NCI-H1105 (cell line): Measurements from ENCODE around the gene KCTD17.

Experiments
- DNase-seq: peaks from one replicate; lab custom pipeline; 2025; lab: John Stamatoyannopoulos, UW

Gene KCTD17

DNA sequence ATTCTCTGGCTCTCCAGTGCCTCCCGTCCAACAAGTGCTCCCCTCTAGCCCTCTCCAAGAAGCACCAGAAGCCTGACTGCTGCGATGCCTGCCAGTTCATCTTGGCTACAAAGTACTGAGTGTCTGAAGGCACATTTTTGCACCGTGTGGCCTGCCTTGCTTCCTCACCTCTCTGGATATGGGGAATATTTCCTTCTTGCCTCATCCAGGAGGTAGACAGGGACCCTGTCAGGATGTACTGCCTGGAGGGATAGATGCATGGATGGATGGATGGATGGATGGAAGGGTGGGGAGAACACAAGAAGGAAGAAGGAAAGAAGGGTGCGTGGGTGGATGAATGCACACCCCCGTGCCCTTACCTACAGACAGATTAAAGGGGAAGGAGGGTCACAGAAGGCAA, 27.6 kb downstream of the KCTD17 start:
- DNase-seq = no peak

DNA sequence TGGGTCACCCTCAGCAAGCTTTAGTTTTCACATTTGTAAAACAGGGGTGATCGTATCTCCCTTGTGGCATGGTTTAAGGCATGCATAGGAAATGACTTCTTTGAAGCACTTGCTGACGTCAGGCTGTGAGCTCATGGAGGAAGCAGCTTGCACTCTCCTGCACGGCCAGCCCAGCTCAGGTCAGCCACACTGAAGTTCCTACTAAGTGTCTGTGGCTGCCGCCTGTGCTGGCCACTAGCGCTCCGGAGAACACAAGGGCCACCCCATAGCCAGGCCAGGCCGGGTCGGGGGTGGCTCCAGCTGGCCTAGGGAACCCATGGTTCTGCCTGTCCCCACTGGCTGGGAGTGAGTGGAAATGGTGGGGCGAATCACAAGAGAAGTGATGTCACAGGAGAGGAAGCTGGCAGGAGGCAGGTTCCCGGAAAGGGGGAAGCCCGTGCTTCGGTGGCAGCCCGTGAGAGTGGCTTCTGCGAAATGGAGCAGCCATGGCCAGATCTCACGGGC, 28.2 kb downstream of the KCTD17 start:
- DNase-seq = no peak

DNA sequence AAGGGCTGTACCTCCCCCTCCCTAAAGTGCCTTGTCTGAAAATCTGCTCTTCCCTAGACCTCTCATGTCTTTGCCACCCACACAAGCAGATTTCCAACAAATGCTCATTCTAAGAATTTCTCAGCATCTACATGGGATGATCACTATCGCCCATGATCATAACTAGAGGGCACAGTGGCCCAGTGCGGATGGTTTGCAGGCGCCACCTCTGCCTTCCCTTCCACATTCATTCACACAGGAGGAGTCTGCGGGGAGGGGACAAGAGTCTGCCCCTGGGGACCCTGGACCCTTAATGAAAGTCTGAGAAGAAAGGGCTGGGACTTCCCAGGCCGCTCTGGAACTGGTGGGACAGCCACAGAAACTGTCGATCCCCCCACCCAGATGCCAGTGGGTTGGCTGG, 28.9 kb downstream of the KCTD17 start:
- no peak for DNase-seq

DNA sequence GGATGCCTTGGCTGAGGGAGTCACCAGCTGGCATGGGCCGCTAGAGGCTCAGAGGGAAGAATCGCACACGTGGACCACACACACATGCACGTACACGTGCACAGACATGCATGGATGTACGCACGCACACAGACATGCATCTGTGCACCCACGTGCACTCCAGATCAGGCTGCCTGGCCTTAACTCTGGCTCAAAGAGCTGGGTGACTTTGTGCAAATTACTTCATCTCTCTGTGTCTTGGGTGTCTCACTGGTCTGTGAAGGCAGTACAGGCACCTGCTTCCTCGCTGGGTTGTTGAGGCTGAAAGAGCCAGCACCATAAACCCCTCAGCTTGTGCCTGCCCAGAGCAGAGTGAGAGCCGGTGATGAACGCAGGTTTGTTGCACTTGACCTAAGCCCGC, 29.3 kb downstream of the KCTD17 start:
- DNase-seq = no peak

DNA sequence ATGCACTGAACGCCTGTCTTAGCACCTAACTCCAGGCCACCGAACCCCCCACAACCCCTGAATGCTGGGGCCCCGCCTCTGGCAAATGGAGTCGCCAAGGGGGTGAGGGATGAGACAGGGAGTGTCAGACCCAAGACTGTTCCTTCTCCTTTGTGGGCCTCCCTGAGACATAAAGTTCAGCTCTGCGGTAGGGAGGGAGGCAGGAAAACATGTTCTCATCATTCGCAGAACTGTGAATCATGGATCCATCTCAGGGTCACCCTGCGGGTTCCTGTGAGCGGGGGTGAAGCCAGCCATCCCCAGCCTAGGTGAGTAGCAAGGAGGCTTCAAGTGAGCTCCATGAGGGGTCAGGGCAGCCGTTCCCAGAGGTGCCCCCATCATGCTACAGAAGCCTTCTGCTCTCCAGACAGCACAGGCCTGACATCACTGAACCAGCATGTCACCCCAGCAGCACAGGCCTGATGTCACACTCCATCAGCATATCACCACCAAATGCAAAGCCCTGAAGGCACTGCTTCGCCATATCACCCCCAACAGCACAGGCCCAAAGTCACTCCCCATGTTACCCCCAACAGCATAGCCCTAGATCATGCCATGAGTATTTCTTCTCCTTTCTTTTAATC, 30.8 kb downstream of the KCTD17 start:
- no peak for DNase-seq

DNA sequence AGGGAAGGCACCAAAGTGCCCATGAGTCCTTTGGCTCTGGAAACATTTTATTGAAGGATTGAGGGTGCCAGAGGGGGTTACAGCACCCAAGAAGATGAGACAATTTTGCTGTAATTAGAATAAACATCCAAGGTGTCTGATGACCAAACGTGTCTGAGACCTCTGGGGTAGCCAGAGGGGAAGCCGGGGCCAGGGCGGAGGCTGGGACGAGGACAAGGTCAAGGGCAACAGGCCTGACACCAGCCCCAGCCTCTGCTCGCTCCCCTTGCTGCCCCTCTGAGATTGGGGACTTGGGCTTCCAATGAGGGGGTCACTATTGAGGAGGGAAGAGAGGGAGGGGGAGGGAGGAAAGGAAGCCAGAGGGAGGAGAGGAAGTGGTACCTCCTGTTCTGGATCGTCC, 32.4 kb downstream of the KCTD17 start:
- no peak for DNase-seq

DNA sequence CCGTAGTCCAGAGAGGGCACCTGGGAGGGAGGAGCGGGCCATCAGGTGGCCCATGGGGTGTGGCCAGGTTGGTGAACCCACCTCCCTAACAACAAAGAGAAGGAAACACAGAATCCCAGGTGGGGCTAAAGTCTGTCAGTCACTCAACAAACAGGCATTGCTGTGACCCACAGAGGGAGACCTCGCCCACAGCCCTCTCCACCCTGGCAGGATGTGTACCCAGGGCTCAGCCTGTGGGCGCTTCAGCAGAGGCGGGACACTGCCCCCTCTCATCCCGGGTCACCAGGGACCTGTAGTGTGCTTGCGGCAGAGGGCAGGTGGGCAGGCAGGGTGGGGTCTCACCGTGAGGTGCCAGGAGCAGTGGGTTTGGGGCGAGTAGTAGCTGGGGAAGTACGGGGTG, 32.8 kb downstream of the KCTD17 start:
- DNase-seq = no peak

DNA sequence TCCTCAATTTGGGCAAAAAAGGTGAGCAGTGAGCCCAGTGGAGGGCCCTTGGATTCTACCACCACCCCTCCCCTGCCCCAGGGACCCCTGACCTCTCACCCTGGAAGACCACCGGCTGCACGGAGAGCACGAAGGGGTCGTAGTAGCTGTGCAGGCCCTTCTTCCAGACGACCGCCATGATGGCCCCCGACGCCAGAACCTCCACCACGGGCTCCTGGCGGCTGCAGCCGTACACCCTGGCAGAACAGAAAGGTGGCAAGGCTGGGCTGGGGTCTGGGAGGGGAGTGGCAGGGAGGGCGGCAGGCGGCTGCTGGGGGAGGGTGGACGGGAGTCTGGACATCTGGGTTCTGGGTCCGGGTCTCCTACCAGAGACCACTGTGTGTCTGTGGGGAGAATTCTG, 34.6 kb downstream of the KCTD17 start:
- no peak for DNase-seq

DNA sequence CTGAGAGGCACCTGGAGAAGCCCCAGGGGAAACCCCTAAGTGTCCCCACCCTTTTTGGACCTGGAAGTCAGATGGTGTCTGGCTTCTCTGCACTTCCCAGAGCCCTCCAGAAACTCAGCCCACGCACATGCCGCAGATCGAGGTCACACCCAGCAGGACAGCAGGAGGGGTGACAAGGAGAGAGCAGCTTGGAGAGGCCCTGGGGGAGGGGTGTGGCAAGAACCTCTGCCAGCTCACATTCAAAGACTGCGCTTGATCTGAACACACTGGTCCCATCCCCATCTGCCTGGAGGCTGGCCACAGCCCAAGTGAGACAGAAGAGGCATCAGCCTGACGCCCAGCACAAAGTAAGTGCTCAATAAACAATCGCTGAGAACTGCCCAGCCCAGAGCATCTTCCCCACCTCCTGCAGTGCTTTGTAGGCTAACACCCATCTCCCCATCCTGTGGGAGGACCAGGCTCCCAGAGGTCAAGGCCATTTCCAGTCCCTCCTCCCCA, 36.6 kb downstream of the KCTD17 start:
- DNase-seq = no peak

DNA sequence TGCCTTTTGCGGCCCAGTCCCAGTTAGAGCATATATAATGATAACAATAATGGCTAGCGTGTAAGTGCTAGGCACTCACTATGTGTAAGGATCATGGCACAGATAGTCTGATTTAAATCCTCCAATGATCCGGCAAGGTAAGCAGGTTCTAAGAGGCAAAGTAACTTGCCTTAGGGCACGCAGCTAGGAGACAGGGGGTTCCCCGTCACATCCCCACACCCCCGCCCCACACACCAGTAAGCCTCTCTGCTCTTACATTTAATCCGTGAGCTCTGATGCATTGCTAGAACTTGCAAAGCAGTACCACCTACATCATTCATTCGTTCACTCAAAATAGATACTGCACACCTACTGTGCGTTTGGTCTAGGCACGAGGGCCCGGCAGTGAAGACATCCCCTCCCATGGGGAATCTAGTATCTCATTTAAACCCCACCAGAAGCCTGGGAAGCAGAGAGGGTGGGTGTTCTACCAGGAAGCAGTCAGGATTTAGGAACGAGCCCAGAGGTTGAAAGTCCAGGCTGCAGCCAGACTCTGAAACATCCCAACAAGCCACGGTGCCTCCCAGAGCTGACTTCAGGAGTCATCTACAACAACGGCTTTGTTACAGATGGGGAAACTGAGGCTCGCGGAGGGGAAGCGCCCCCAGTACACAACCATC, 37.3 kb downstream of the KCTD17 start:
- no peak for DNase-seq

DNA sequence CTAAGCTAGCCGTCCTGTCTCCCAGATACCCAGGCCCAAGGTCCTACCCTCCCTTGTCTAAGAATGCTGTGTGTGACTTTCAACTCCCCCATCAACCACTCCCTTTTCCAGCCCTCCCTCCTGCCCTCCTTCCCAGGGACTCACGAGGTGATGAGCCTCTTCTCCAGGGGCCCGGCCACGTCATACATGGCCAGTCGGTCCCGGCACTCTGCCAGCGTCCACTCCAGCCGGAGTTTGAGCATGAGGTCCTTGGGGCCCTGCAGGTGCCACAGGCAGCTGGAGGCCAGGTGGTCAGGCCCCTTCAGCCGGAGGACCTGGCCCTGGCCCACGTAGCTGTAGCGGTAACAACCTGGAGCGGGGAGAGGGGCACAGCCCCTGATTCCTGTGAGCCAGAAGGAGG, 37.9 kb downstream of the KCTD17 start:
- DNase-seq = no peak

DNA sequence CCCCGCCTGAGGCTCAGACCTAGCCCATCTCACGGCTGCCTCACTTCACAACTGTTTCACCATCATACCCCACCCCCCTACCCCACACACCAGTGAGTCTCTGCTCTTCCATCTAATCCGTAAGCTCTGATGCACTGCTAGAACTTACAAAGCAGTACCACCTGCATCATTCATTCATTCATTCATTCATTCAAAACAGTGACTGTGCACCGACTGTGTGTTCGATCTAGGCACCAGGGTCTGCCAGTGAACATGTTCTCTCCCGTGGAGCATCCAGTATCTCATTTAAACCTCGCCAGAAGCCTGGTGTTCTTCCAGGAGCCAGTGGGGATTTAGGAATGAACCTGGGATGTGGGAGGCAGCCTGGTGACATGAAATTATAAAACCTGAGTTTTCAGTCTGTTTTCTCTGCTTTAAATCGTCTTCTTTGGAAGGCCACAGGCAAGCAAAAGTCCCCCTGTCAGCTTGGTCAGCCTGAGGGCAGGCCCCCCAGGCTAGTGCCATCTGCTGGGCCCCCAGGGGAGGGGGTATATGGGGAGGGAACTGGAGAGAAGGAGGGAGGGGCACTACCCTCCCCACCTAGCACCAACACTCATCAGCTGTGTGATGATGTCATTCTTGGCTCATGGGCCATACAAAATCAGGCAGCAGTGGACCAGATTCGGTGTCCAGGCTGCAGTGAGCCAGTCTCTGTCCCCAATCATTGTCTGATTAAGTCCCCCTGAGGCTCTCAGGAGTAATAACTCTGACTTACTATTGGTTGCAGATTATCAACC, 39.6 kb downstream of the KCTD17 start:
- DNase-seq = no peak

DNA sequence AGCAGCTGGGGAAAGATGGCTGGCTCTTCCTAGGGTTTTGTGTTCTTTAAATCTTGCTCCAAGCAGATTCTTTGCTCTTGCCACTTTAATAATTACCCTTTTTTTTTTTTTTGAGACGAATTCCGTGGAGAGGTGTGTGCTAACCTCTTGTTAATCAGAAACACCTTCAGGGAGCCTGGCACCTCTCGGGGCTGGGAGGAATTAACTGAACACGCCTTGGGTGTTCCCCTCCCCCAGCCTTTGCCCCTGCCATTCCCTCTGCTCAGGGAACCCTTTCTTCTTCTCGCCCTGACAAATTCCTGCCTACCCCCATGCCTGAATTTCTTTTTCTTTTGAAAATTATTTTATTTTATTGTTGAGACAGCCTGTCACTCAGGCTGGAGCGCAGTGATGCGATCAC, 40.5 kb downstream of the KCTD17 start:
- no peak for DNase-seq

DNA sequence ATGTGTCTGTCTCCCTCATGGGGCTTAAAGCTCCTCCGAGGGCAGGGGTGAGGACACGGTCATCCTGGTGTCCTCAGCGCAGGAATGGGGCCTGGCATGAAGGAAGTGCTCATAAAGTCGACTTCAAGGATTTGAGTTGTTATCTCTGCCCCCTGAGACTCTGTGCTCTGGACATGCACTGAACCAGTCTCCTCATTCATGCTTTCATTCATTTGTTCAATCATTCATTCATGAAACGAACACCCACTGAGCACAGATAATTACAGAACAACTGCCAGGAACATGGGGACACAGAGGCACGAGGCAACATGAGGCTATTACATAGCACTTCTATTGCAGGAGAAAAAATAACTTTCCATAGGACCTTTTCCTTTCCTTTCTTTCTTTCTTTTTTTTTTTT, 41.5 kb downstream of the KCTD17 start:
- DNase-seq = no peak

DNA sequence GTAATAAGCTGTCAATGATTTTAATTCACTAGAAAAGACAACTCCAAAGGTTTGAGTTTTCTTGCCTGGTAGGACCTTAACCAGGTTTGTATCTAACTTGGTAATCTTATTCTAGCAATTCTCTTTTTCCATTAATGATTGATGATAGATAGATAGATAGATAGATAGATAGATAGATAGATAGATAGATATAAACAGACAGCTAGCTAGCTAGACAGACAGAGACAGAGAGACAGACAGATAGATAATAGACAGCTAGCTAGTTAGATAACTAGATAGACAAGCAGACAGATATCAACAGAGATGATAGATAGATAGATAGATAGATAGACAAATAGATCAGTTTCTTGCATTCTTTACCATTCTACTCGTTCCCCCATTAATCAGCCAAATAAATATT, 42.7 kb downstream of the KCTD17 start:
- DNase-seq = no peak

DNA sequence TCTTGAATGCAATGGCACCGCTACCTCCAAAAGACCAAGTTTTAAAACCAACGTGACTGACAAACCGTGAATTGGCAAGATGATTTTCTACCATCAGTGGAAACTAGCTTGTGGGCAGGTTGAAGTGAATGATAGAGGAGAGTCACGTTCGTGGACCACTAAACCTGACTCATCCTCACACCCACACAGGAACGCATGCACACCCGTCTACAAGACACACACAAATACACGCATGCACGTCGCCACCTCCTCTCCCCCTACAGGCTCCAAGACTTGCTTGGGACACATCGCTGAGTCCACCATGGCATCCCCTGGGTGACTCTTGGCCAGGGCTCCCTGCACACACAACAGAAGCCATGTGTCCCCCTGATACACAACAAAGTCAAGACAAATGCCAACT, 43.6 kb downstream of the KCTD17 start:
- no peak for DNase-seq

DNA sequence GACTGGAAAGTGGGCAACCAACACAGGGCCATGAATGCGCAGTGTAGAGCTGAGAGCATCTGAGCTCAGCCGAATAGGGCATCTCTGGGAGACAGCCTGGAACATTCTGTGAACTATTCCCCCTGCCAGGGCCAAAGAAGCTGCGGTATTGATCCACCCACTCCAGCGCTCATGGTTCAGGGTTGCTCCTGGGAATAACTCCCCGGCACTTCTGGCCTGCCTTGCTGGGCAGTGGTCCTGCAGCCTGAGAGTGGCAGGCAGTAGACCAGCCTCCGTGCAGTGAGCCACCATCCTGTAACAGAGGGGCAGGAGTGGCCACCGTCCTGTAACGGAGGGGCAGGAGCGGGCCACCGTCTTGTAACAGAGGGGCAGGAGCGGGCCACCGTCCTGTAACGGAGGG, 45.8 kb downstream of the KCTD17 start:
- DNase-seq = no peak

DNA sequence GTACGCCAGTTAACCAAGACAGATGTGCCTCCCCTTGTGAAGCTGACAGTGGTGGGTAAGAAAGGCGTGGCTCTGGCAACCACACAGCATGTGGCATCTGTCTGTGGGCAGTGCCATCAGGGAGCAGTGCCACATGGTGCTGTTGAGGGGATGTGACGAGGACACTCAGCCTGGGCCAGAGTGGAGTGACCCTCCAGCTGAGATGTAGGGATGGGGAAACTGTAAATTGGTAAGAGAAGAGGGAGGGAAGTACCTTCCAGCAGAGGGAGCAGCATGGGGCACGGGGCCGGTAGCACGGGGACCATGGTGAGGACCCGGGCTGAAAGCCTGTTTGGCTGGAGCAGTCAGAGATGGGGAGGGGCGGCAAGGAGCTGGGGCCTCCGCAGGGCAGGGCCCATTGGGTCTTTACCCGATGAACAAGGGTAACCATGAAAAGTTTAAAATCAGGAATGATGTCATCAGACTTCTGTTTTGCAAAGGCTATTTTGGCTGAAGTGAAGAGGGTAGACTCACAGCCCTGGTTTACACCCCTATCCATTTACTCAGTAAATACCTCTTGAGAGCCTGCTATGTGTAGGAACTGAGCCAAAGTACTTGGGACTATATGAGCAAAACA, 47.5 kb downstream of the KCTD17 start:
- no peak for DNase-seq

DNA sequence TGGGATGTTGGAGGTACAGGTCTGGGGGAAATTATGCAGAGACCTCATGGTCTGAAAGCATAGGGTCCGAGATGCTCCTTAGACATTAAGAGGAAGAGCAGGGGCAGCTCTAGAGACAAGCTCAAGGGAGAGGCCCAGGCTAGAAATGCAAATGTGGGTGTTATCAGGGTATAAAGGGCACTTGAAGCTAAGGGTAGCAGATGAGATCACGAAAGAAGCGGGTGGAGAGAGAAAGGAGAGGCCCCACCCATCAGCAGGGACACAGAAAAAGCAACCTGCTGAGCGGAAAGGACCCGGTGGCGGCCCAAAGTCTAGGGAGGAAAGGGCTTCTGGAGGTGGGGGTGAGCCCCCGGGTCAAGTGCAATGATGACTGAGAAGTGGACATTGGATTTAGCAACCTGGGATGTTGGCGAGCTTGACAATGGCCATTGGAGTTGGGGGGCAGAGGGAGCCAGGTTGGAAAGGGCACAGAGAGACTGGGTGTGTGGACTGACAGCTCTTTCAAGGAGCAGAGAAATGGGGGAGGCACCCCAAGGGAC, 49.1 kb downstream of the KCTD17 start:
- DNase-seq = no peak

DNA sequence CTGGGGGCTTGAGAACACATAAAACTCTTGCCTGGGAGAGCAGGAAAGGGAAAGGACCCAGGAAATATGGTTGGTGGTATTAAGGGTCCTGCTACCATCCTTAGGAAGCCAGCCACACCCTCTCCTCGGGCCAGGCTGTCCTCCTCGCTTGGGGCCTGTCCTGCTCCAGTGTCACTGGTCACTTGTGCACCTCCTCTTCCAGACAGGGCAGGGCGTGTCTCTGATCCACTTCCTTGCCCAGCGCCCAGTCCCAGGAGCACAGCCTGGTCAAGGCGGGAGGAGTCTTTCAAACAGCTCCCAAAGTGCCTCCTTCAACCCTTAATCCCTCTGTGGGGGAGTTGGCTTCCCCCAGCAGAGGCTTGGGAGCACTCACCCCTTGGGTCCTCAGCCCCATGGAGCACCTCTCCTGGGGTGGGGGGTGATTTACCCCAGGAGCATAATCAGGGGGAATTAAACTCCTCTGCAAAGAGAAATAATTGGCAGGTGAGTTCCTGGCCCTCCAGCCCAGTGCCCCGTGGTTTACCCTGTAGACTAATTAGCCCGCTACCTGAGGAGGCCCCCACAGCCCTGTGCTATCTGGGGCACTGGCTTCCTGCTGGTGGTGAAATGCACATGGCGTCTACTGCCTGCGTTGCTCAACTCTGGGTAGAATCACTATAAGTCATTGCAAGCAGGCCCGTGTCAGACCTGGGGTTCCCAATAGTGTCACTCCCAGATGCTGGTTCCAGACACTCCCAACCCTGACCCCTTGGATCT, 49.9 kb downstream of the KCTD17 start:
- no peak for DNase-seq

DNA sequence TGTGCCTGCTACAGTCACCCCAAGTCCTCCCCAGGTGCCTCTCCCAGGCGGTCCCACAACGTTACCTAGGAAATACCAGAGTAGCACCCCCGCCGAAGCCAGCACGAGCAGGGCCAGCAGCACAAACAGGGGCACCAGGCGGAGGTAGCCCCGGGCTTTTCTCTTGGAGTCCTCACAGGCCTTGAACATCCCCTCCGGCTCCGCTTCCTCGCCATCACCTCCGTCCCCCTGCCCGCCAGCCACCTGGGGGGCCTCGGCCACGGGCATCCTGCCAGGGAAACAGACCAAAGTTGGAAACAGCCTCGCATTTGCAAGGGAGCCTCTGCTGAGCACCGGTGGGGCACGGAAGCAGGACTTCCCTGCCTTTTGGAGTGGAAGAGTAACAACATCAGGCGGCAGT, 51.6 kb downstream of the KCTD17 start:
- DNase-seq = no peak
